Measurements from ENCODE around the gene MITF. TPM values are rescaled to one million over a fixed set of nuclear protein-coding genes. Genes with fewer than 3 reads are reported as not detected.

MITF gene
- total RNA-seq, 3 donors from 2014 or later: 3.2 to 56.1 (median 5.5) TPM

GRCh38 chr3:69961706-69962439 lies 222.6 kb downstream of the MITF start:
- no peak for ATAC-seq
- DNase-seq: no peak
- TF ChIP-seq CTCF (IDR thresholded peaks at IDR 0.05): no peak
- Histone ChIP-seq H3K36me3 (ENCODE audit: low read depth) (no peaks in the 10 kb centered on the region), H3K4me1 (ENCODE audit: low read depth) (no peaks in the 10 kb centered on the region), H3K4me3 (no peak overlapping the region), H3K9me3 (no peaks in the 10 kb centered on the region)
- intact Hi-C loops (cut with DNase I, micrococcal nuclease): no loop called here

GRCh38 chr3:69963643-69964042 lies 224.4 kb downstream of the MITF start:
- H3K36me3 ChIP-seq (ENCODE audit: low read depth): no peaks in the 10 kb centered on the region

GRCh38 chr3:69967156-69967555 lies 227.9 kb downstream of the MITF start:
- Histone ChIP-seq H3K4me3 (no peak overlapping the region), H3K4me1 (ENCODE audit: low read depth) (no peaks in the 10 kb centered on the region), H3K9me3 (no peaks in the 10 kb centered on the region), H3K36me3 (ENCODE audit: low read depth) (no peaks in the 10 kb centered on the region)
- TF ChIP-seq CTCF (IDR thresholded peaks at IDR 0.05): no peak
- intact Hi-C loops (cut with DNase I, micrococcal nuclease): no loop called here
- DNase-seq (no peak), ATAC-seq (no peak)

More at GRCh38 chr3:69963643-69964042, 224.4 kb downstream of the MITF start:
- TF ChIP-seq CTCF (IDR thresholded peaks at IDR 0.05): no peak
- intact Hi-C loops (cut with DNase I, micrococcal nuclease): no loop called here
- Histone ChIP-seq H3K4me3 (no peak overlapping the region), H3K4me1 (ENCODE audit: low read depth) (no peaks in the 10 kb centered on the region), H3K9me3 (no peaks in the 10 kb centered on the region)
- ATAC-seq: no peak
- no peak for DNase-seq

- Histone ChIP-seq H3K4me1 (ENCODE audit: low read depth) (no peaks in the 10 kb centered on the region), H3K4me3 (no peak overlapping the region), H3K9me3 (no peaks in the 10 kb centered on the region), H3K36me3 (ENCODE audit: low read depth) (no peaks in the 10 kb centered on the region)
- DNase-seq: no peak
- ATAC-seq: no peak
- TF ChIP-seq CTCF (IDR thresholded peaks at IDR 0.05): no peak
- intact Hi-C loops (cut with DNase I, micrococcal nuclease): no loop called here
These were observed 231.6 kb downstream of the MITF start for GRCh38 chr3:69970827-69971226.

- Histone ChIP-seq H3K4me3 (no peak overlapping the region), H3K9me3 (peaks cover under 1% of the 10 kb centered on the region), H3K4me1 (ENCODE audit: low read depth) (no peaks in the 10 kb centered on the region), H3K36me3 (ENCODE audit: low read depth) (no peaks in the 10 kb centered on the region)
- ATAC-seq: no peak
- intact Hi-C loops (cut with DNase I, micrococcal nuclease): no loop called here
- DNase-seq: no peak
- TF ChIP-seq CTCF (IDR thresholded peaks at IDR 0.05): no peak
These were observed 233.4 kb downstream of the MITF start for GRCh38 chr3:69972672-69973071.
